Body of pancreas (tissue), 4 donors: ENCODE data around the gene PLK5. TPM values are rescaled to one million over a fixed set of nuclear protein-coding genes. Genes with fewer than 3 reads are reported as not detected.

Source experiments
- ATAC-seq: fragments of 150-250 bp; one replicate; pipeline ENCODE4 v1.9.1; 2016
- DNase-seq, 4 donors: peaks; one replicate each; pipeline ENCODE4 v3.0.0-alpha.2; 2019
- H3K27ac ChIP-seq, 4 donors: fragments of 200-600 bp; sonication (generic); 1 replicate in 3 of 4; 2 replicates in 1 of 4; pipeline versions ENCODE4 v1.5.1 to v1.6.1; 2016 to 2019; ENCODE audit warnings: mild to moderate bottlenecking in 1 of 4, mixed read lengths in 1 of 4, moderate library complexity in 1 of 4
- H3K27me3 ChIP-seq, 2 donors: fragments of 200-600 bp; sonication (generic); one replicate each; pipeline ENCODE4 v1.6.0; 2016; ENCODE audit warnings: mild to moderate bottlenecking in 1 of 2
- H3K36me3 ChIP-seq, 2 donors: fragments of 200-600 bp; sonication (generic); replicated peaks in 1 of 2; 2 replicates each; pipeline ENCODE4 v1.5.1; 2016; ENCODE audit warnings: low read depth in 2 of 2; ENCODE audit not compliant: insufficient read depth in 1 of 2
- H3K4me1 ChIP-seq: fragments of 200-600 bp; sonication (generic); one replicate; pipeline ENCODE4 v1.6.0; 2016
- H3K4me3 ChIP-seq, 2 donors: fragments of 200-600 bp; sonication (generic); 1 replicate in 1 of 2; 2 replicates in 1 of 2; pipeline ENCODE4 v1.5.1; 2016 to 2019
- H3K9me3 ChIP-seq, 3 donors: fragments of 200-600 bp; sonication (generic); 1 replicate in 2 of 3; 2 replicates in 1 of 3; pipeline ENCODE4 v1.5.1; 2016
- CTCF ChIP-seq, 7 experiments: fragments of 450-650 bp in 4 of 7; fragments of 200-600 bp in 3 of 7; sonication (generic) in 3 of 7; IDR thresholded peaks; one replicate each; pipeline ENCODE4 v1.5.1; 2016 to 2019; ENCODE audit warnings: antibody characterized with exemption in 7 of 7
- POLR2A ChIP-seq, 3 donors: fragments of 450-650 bp; IDR thresholded peaks; one replicate each; pipeline ENCODE4 v1.6.1; 2016; ENCODE audit warnings: antibody characterized with exemption in 3 of 3, mild to moderate bottlenecking in 2 of 3
- WGBS, 2 donors: methylation state at CpG; one replicate each; pipeline ENCODE4 v1.1.5; 2017; 5-methylcytosine and 5-hydroxymethylcytosine counted together
- intact Hi-C: fragments of 100-400 bp; cut with DNase I; formaldehyde crosslinking; loops from one replicate; pipeline ENCODE4 v1.15.1; 2023
- total RNA-seq, 2 donors: library from RNA; depleted of rRNA; stranded (reverse); fragments of >200 nt; gene quantifications; one replicate each; pipeline ENCODE4 v1.1.0, GENCODE V29; 2016

The PLK5 gene
- total RNA-seq, 2 donors from 2014 or later = not detected

GRCh38 chr19:1568320-1569019, 44.6 kb downstream of the PLK5 start, which contains the start of gene MEX3D:
Gene MEX3D, minus strand, starts transcription at chr19:1568325. Its CDS starts 267 bp downstream, at chr19:1568058.
- peak; percentile 78 to 88 (median 82) for DNase-seq
- intact Hi-C loops = no loop called here
- no peaks in the 10 kb centered on the region for H3K27me3 ChIP-seq
- H3K9me3 ChIP-seq = no peaks in the 10 kb centered on the region
- TF ChIP-seq POLR2A (IDR thresholded peaks at IDR 0.05) (no peak), CTCF (IDR thresholded peaks at IDR 0.05) (no peak)
- H3K36me3 ChIP-seq = no peaks in the 10 kb centered on the region
- H3K27ac ChIP-seq = peak within 1 kb of the TSS; percentile 65 to 85 (median 76)
- ATAC-seq = peak; percentile 81
- 0 to 12% methylated on average over 1 to 39 of the region's 63 CpGs for WGBS, 2 donors
- peaks cover 22% of the 10 kb centered on the region for H3K4me1 ChIP-seq
- peak within 1 kb of the TSS in 1 of 2 donors; percentile 52 for H3K4me3 ChIP-seq

- intact Hi-C loops = no loop called here
- no peak for ATAC-seq
- 76 to 79% methylated on average over 4 of the region's 4 CpGs for WGBS, 2 donors
Measured at GRCh38 chr19:1569997-1570396, 46.1 kb downstream of the PLK5 start.

GRCh38 chr19:1570836-1571235, 47.0 kb downstream of the PLK5 start:
- no peak for DNase-seq
- intact Hi-C loops = no loop called here
- Histone ChIP-seq H3K27me3 (no peaks in the 10 kb centered on the region), H3K36me3 (no peaks in the 10 kb centered on the region), H3K4me1 (peaks cover 19% of the 10 kb centered on the region), H3K4me3 (no peak overlapping the region), H3K9me3 (no peaks in the 10 kb centered on the region), H3K27ac (no peak overlapping the region)
- TF ChIP-seq POLR2A (IDR thresholded peaks at IDR 0.05) (no peak), CTCF (IDR thresholded peaks at IDR 0.05) (no peak)
- WGBS, 2 donors = 87 to 88% methylated on average over 12 of the region's 13 CpGs
- ATAC-seq = no peak

More at GRCh38 chr19:1569997-1570396, 46.1 kb downstream of the PLK5 start:
- no peak for DNase-seq
- H3K36me3 ChIP-seq = no peaks in the 10 kb centered on the region
- H3K27ac ChIP-seq = no peak overlapping the region
- no peaks in the 10 kb centered on the region for H3K9me3 ChIP-seq
- H3K4me3 ChIP-seq = no peak overlapping the region
- H3K27me3 ChIP-seq = no peaks in the 10 kb centered on the region
- TF ChIP-seq CTCF (IDR thresholded peaks at IDR 0.05) (no peak), POLR2A (IDR thresholded peaks at IDR 0.05) (no peak)
- peaks cover 22% of the 10 kb centered on the region for H3K4me1 ChIP-seq

GRCh38 chr19:1571358-1571757, 47.5 kb downstream of the PLK5 start:
- Histone ChIP-seq H3K36me3 (no peaks in the 10 kb centered on the region), H3K27me3 (no peaks in the 10 kb centered on the region), H3K27ac (no peak overlapping the region), H3K4me3 (no peak overlapping the region), H3K9me3 (no peaks in the 10 kb centered on the region), H3K4me1 (peaks cover 14% of the 10 kb centered on the region)
- no peak for TF ChIP-seq POLR2A (IDR thresholded peaks at IDR 0.05)
- WGBS, 2 donors = 85 to 88% methylated on average over 9 to 12 of the region's 12 CpGs
- no peak for DNase-seq
- ATAC-seq = no peak
- intact Hi-C loops = no loop called here

GRCh38 chr19:1572795-1573194, 48.9 kb downstream of the PLK5 start:
- ATAC-seq = no peak
- no peak for TF ChIP-seq CTCF (IDR thresholded peaks at IDR 0.05)
- TF ChIP-seq POLR2A (IDR thresholded peaks at IDR 0.05) = no peak
- Histone ChIP-seq H3K4me3 (no peak overlapping the region), H3K36me3 (no peaks in the 10 kb centered on the region), H3K27me3 (no peaks in the 10 kb centered on the region), H3K9me3 (no peaks in the 10 kb centered on the region), H3K4me1 (peaks cover 5% of the 10 kb centered on the region), H3K27ac (no peak overlapping the region)
- 72 to 81% methylated on average over 9 of the region's 9 CpGs for WGBS, 2 donors
- intact Hi-C loops = no loop called here
- no peak for DNase-seq
